Osteoblast (primary cell): ENCODE results near the gene MZT2B. TPM values are rescaled to one million over a fixed set of nuclear protein-coding genes. Genes with fewer than 3 reads are reported as not detected.
"Not testable (repeated sequence)": the region's sequence is repeated elsewhere in the genome, so short reads cannot be mapped to it uniquely, and the experiment has no call there.

Source experiments
- DNase-seq: peaks from one replicate; pipeline ENCODE4 v3.0.0; 2011; ENCODE audit warnings: low spot score, mixed read lengths; ENCODE audit not compliant: insufficient read length; ENCODE audit errors: missing footprints
- H2AFZ ChIP-seq: 2 replicates; pipeline ENCODE4 v1.6.0; 2011; ENCODE audit warnings: mild to moderate bottlenecking, low read length
- H3K27ac ChIP-seq: 2 replicates; pipeline ENCODE4 v1.5.1; 2011; ENCODE audit warnings: mild to moderate bottlenecking, low read depth, low read length, moderate library complexity
- H3K27me3 ChIP-seq: 2 replicates; pipeline ENCODE4 v1.6.0; 2012; ENCODE audit warnings: mild to moderate bottlenecking, control low read depth, inconsistent platforms, low read length, moderate library complexity; ENCODE audit not compliant: insufficient read depth
- H3K36me3 ChIP-seq: 2 replicates; pipeline ENCODE4 v1.5.1; 2011; ENCODE audit warnings: mild to moderate bottlenecking, low read length, control low read depth, moderate library complexity; ENCODE audit not compliant: insufficient read depth
- H3K4me1 ChIP-seq: 2 replicates; pipeline ENCODE4 v1.5.1; 2011; ENCODE audit warnings: mild to moderate bottlenecking, low read length, control low read depth, moderate library complexity; ENCODE audit not compliant: insufficient read depth
- H3K4me2 ChIP-seq: 2 replicates; pipeline ENCODE4 v1.6.0; 2011; ENCODE audit warnings: mild to moderate bottlenecking, low read length; ENCODE audit not compliant: insufficient read depth
- H3K4me3 ChIP-seq: fragments of 200-600 bp; sonication (generic); 3 replicates; pipeline ENCODE4 v1.5.1; 2012; ENCODE audit warnings: mild to moderate bottlenecking, low read length, inconsistent platforms; ENCODE audit not compliant: insufficient read depth
- H3K79me2 ChIP-seq: 2 replicates; pipeline ENCODE4 v1.6.0; 2012; ENCODE audit warnings: mild to moderate bottlenecking, low read length, control low read depth, inconsistent platforms; ENCODE audit not compliant: insufficient read depth
- H3K9me3 ChIP-seq: 2 replicates; pipeline ENCODE4 v1.5.1; 2011; ENCODE audit warnings: low read depth, low read length, control low read depth
- H4K20me1 ChIP-seq: 2 replicates; pipeline ENCODE4 v1.6.0; 2012; ENCODE audit warnings: mild to moderate bottlenecking, low read length, control low read depth; ENCODE audit not compliant: insufficient read depth
- CTCF ChIP-seq: IDR thresholded peaks from 2 replicates; pipeline ENCODE4 v1.5.1; 2011; ENCODE audit warnings: mild to moderate bottlenecking, low read depth, low read length, moderate library complexity; ENCODE audit errors: extremely low read depth
- total RNA-seq: library from RNA; depleted of rRNA; stranded (reverse); fragments of >200 nt; gene quantifications from 2 replicates; pipeline ENCODE4 v1.2.3, GENCODE V29; 2012

MZT2B gene
- total RNA-seq, 1 donor: 128 TPM

- Histone ChIP-seq H3K4me1 (no peaks in the 10 kb centered on the region), H2AFZ (no peak overlapping the region)
Measured at GRCh38 chr2:130162968-130163367, 19.1 kb upstream of the MZT2B start.

GRCh38 chr2:130165293-130166016 is 16.6 kb upstream of the MZT2B start:
- H3K4me1 ChIP-seq: no peaks in the 10 kb centered on the region
- H3K36me3 ChIP-seq: peaks cover 35% of the 10 kb centered on the region
- no peaks in the 10 kb centered on the region for H3K79me2 ChIP-seq
- no peak for DNase-seq
- H4K20me1 ChIP-seq: no peaks in the 10 kb centered on the region
- H3K4me3 ChIP-seq: no peak overlapping the region
- H3K27me3 ChIP-seq: no peaks in the 10 kb centered on the region
- TF ChIP-seq CTCF: no peak
- no peak overlapping the region for H3K4me2 ChIP-seq
- H2AFZ ChIP-seq: no peak overlapping the region
- no peaks in the 10 kb centered on the region for H3K9me3 ChIP-seq
- no peak overlapping the region for H3K27ac ChIP-seq

More at GRCh38 chr2:130162968-130163367, 19.1 kb upstream of the MZT2B start:
- no peaks in the 10 kb centered on the region for H3K27me3 ChIP-seq
- H3K4me3 ChIP-seq: no peak overlapping the region
- no peak overlapping the region for H3K4me2 ChIP-seq
- no peak overlapping the region for H3K27ac ChIP-seq
- DNase-seq: no peak
- no peaks in the 10 kb centered on the region for H4K20me1 ChIP-seq
- H3K36me3 ChIP-seq: peaks cover 32% of the 10 kb centered on the region
- no peaks in the 10 kb centered on the region for H3K9me3 ChIP-seq
- no peak for TF ChIP-seq CTCF
- H3K79me2 ChIP-seq: no peaks in the 10 kb centered on the region

GRCh38 chr2:130166611-130167010 is 15.5 kb upstream of the MZT2B start:
- H3K4me2 ChIP-seq, H3K27ac ChIP-seq, H3K27me3 ChIP-seq, H3K4me1 ChIP-seq, H3K9me3 ChIP-seq, DNase-seq, H2AFZ ChIP-seq, H4K20me1 ChIP-seq, H3K4me3 ChIP-seq, H3K79me2 ChIP-seq: not testable (repeated sequence)
- H3K36me3 ChIP-seq: peaks cover 38% of the 10 kb centered on the region

GRCh38 chr2:130169163-130169562 is 12.9 kb upstream of the MZT2B start:
- H3K9me3 ChIP-seq, H3K27me3 ChIP-seq, H3K4me2 ChIP-seq, H3K4me1 ChIP-seq, H3K27ac ChIP-seq, H3K4me3 ChIP-seq, H4K20me1 ChIP-seq, H3K79me2 ChIP-seq, H2AFZ ChIP-seq, DNase-seq: not testable (repeated sequence)
- H3K36me3 ChIP-seq: peaks cover 44% of the 10 kb centered on the region

GRCh38 chr2:130169896-130170295 is 12.2 kb upstream of the MZT2B start:
- H3K4me3 ChIP-seq: no peak overlapping the region
- H3K36me3 ChIP-seq: peaks cover 43% of the 10 kb centered on the region
- no peaks in the 10 kb centered on the region for H3K27me3 ChIP-seq
- H3K4me1 ChIP-seq: no peaks in the 10 kb centered on the region
- no peak overlapping the region for H3K27ac ChIP-seq
- DNase-seq: no peak
- no peaks in the 10 kb centered on the region for H3K9me3 ChIP-seq
- no peak overlapping the region for H3K4me2 ChIP-seq
- no peaks in the 10 kb centered on the region for H3K79me2 ChIP-seq
- H4K20me1 ChIP-seq: no peaks in the 10 kb centered on the region
- H2AFZ ChIP-seq: no peak overlapping the region
- no peak for TF ChIP-seq CTCF

GRCh38 chr2:130174866-130175265 is 7.2 kb upstream of the MZT2B start:
- DNase-seq, H3K4me1 ChIP-seq: not testable (repeated sequence)
- H3K79me2 ChIP-seq: peaks cover 45% of the 10 kb centered on the region

More at GRCh38 chr2:130174866-130175265, 7.2 kb upstream of the MZT2B start:
- not testable (repeated sequence) for H3K27me3 ChIP-seq, H3K27ac ChIP-seq, H3K4me3 ChIP-seq, H4K20me1 ChIP-seq, H3K9me3 ChIP-seq, H2AFZ ChIP-seq, H3K4me2 ChIP-seq
- peaks cover 22% of the 10 kb centered on the region for H3K36me3 ChIP-seq
